Hematopoietic multipotent progenitor cell (in vitro differentiated cells): ENCODE measurements around the gene GPC5. TPM values are rescaled to one million over a fixed set of nuclear protein-coding genes. Genes with fewer than 3 reads are reported as not detected.

Experiments used
- DNase-seq, 3 donors: peaks; one replicate each; pipeline ENCODE4 v3.0.0-alpha.2; 2011 to 2015; ENCODE audit warnings: low read depth in 2 of 3, low spot score in 2 of 3
- total RNA-seq: library from RNA; depleted of rRNA; stranded (reverse); fragments of >200 nt; gene quantifications from one replicate; pipeline ENCODE4 v1.2.3, GENCODE V29; 2012

The GPC5 gene
- total RNA-seq, 1 donor: 18.3 TPM

GRCh38 chr13:92074658-92075057 is 676.2 kb downstream of the GPC5 start:
- peak in 2 of 3 donors; percentile 24 to 48 for DNase-seq

- no peak for DNase-seq
These were observed 699.0 kb downstream of the GPC5 start for GRCh38 chr13:92097337-92097903.

GRCh38 chr13:92101801-92102200 is 703.4 kb downstream of the GPC5 start:
- DNase-seq: no peak

GRCh38 chr13:92103689-92104153 is 705.3 kb downstream of the GPC5 start:
- DNase-seq: no peak

- DNase-seq: no peak
These were observed 723.9 kb downstream of the GPC5 start for GRCh38 chr13:92122186-92122853.

GRCh38 chr13:92126399-92126798 is 728.0 kb downstream of the GPC5 start:
- DNase-seq: no peak

GRCh38 chr13:92135509-92135908 is 737.1 kb downstream of the GPC5 start:
- no peak for DNase-seq

- no peak for DNase-seq
These were observed 738.2 kb downstream of the GPC5 start for GRCh38 chr13:92136449-92137155.

- no peak for DNase-seq
These were observed 739.1 kb downstream of the GPC5 start for GRCh38 chr13:92137520-92137919.

GRCh38 chr13:92143766-92144165 is 745.3 kb downstream of the GPC5 start:
- DNase-seq: no peak

- DNase-seq: no peak
These were observed 752.2 kb downstream of the GPC5 start for GRCh38 chr13:92150606-92151005.

GRCh38 chr13:92158346-92158745 is 759.9 kb downstream of the GPC5 start:
- peak in 2 of 3 donors; percentile 19 to 60 for DNase-seq

GRCh38 chr13:92164822-92165221 is 766.4 kb downstream of the GPC5 start:
- peak in 2 of 3 donors; percentile 5 to 40 for DNase-seq

- DNase-seq: no peak
These were observed 773.8 kb downstream of the GPC5 start for GRCh38 chr13:92172191-92172590.

GRCh38 chr13:92173254-92173653 is 774.8 kb downstream of the GPC5 start:
- DNase-seq: no peak

- DNase-seq: peak in 2 of 3 donors; percentile 68 to 89
These were observed 776.9 kb downstream of the GPC5 start for GRCh38 chr13:92175330-92175729.

GRCh38 chr13:92177966-92178365 is 779.5 kb downstream of the GPC5 start:
- DNase-seq: no peak

- no peak for DNase-seq
These were observed 780.8 kb downstream of the GPC5 start for GRCh38 chr13:92179223-92179622.

- DNase-seq: peak in 2 of 3 donors; percentile 24 to 58
These were observed 789.1 kb downstream of the GPC5 start for GRCh38 chr13:92187378-92187989.

- DNase-seq: no peak
These were observed 790.2 kb downstream of the GPC5 start for GRCh38 chr13:92188574-92188973.

GRCh38 chr13:92196591-92197256 is 798.3 kb downstream of the GPC5 start:
- no peak for DNase-seq
